Spleen (tissue), 7 donors: ENCODE results near the gene SMAD6.

Experiments used
- POLR2A ChIP-seq, 3 donors: fragments of 450-650 bp; IDR thresholded peaks; one replicate each; pipeline ENCODE4 v1.5.1; 2017; ENCODE audit warnings: antibody characterized with exemption in 3 of 3, mild to moderate bottlenecking in 1 of 3
- POLR2AphosphoS5 ChIP-seq, 3 donors: sonication (generic); formaldehyde crosslinking; IDR thresholded peaks; one replicate each; pipeline ENCODE4 v1.5.1; 2017; ENCODE audit warnings: antibody characterized with exemption in 3 of 3
- TF ChIP-seq, protein P1 (sequence below), 11 experiments: fragments of 200-600 bp in 7 of 11; fragments of 450-650 bp in 4 of 11; sonication (generic) in 4 of 11; IDR thresholded peaks in 8 of 11; conservative IDR thresholded peaks in 3 of 11; 1 replicate in 7 of 11; 2 replicates in 4 of 11; pipeline versions ENCODE4 v1.4.0 to v1.8.0; 2016 to 2021; ENCODE audit warnings: antibody characterized with exemption in 11 of 11, inconsistent platforms in 4 of 11, mild to moderate bottlenecking in 1 of 11
- donor health status: DM: no; HTN: no; CAD: no; lungs with moderate emphysema.
- donor health status: DM: no; HTN: no; CAD: no.
- donor health status: DM: no; HTN: no; CAD: no.

DNA sequence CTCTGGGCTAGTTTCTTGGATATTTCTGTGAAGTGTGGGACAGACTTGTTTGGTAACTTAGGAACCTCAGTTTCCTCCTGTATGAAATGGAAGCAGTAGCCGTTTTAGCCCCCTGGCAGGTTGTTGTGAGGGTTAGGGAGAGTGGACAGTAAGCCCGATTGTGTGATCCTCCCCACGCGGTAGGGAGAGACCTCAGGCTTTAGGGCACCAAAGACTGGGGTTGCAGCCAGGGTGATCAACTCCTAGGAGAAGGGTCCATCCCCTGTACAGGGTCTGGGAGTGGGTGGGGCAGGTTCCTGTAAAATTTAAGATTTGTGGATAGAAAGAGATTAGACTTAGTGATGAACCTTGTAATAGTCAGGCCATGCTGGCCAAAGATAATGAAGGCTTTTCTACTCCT is 120.5 kb downstream of the SMAD6 start:
- TF ChIP-seq, protein P1, sequence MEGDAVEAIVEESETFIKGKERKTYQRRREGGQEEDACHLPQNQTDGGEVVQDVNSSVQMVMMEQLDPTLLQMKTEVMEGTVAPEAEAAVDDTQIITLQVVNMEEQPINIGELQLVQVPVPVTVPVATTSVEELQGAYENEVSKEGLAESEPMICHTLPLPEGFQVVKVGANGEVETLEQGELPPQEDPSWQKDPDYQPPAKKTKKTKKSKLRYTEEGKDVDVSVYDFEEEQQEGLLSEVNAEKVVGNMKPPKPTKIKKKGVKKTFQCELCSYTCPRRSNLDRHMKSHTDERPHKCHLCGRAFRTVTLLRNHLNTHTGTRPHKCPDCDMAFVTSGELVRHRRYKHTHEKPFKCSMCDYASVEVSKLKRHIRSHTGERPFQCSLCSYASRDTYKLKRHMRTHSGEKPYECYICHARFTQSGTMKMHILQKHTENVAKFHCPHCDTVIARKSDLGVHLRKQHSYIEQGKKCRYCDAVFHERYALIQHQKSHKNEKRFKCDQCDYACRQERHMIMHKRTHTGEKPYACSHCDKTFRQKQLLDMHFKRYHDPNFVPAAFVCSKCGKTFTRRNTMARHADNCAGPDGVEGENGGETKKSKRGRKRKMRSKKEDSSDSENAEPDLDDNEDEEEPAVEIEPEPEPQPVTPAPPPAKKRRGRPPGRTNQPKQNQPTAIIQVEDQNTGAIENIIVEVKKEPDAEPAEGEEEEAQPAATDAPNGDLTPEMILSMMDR (IDR thresholded peaks at IDR 0.05 in 8 of 11, conservative IDR thresholded peaks at IDR 0.05 in 3 of 11) = no peak
- TF ChIP-seq POLR2A (IDR thresholded peaks at IDR 0.05) (no peak), POLR2AphosphoS5 (IDR thresholded peaks at IDR 0.05) (no peak)
